NCI-H2107 (cell line): ENCODE results near the gene TBCD.

Source experiments
- DNase-seq: peaks from one replicate; lab custom pipeline; 2025; lab: John Stamatoyannopoulos, UW

Gene TBCD

DNA sequence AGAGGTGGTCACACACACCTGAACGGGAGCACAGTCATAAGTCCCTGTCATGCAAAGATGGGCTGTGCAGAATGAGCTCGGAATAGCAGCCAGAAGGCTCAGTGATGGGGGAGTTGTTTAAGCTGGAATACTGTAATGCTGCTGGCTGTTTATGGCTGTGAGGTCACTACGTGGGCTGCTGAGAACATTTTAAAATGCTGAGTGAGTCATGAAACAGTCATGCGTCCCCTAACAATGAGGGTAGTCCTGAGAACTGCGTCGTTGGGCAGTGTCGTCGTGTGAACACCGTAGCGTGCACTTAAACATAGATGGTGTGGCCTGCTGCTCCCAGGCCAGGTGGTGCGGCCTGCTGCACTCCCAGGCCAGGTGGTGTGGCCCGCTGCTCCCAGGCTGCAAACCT is 39.7 kb downstream of the TBCD start:
- DNase-seq = no peak

DNA sequence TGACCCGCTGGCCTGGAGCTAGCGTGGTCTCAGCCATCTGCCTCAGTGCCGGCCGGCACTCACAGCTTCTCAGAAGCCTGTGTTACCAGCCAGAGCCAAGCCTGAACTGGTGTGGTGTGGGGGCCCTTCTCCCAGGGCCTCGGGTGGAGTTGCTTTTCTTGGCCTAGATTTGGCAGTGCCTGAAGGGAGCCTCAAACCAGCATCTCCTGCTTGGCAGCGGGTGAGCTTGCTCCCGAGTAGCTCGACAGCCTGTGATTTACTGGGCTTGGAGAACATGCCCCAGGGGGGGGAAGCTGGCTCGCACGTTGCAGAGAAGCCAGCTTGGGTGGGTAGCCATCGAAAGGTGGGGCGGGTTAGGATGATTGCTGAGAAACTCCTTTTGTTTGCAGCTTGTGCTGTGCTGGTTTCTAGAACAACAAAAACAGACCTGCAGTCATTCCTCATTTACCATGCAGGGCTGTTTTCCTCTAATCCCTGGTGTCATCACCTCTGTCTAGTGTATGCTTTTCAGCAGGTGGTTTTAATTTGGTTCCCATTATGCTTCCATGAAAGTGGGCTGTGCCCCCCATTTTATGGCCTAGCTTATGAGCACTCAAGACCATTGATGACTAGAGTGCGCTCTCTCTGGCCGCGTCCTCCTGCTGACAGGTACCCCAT is 42.2 kb downstream of the TBCD start:
- no peak for DNase-seq

DNA sequence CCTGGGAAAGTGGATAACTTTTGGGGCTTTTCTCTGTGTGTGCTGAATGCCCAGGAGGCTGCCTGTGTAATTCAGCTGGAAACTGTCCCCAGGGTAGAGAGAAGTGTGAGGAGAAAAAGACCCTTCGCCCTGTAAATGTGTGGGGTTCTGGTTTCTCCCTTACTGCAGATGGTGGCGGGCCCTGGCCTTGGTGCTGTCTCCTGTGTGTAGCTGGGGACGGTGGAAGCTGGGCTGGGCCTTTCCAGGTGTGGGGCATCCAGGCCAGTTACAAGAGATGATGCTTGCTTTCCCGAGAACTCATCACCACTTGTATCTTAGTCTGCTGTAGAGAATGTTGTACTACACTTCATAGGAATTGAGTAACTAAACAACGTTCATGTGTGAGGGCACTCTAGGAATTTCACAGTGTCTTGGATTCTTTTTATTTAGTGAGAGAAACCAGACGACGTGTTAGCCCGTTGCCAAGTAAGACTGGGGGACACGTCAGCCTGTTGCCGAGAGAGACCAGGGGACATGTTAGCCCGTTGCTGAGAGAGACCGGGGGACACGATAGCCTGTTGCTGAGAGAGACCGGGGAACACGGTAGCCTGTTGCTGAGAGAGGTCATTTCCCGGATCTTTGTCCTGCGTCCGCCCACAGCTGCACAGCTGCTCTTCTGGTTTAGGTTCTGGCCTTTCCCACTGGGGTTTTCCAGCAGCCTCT is 43.1 kb downstream of the TBCD start:
- no peak for DNase-seq

DNA sequence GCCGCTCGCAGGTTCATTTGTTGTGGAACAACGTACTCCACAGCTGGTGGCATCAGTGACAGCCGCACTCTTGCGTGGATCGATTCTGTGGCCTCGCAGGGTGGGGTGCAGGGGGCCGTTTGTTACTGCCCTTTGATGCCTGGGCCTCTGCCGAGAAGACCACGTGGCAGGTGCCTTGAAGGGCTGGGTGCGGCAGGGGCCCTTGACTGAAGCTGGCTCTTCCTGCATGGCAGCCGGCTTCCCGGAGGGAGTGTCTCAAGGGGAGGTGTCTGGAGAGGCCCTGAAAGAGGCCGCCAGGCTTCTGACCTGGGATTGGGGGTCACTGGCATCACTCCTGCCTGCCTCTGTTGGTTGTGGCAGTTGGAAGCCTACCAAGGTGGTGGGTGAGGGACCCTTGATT is 43.8 kb downstream of the TBCD start:
- DNase-seq = no peak

DNA sequence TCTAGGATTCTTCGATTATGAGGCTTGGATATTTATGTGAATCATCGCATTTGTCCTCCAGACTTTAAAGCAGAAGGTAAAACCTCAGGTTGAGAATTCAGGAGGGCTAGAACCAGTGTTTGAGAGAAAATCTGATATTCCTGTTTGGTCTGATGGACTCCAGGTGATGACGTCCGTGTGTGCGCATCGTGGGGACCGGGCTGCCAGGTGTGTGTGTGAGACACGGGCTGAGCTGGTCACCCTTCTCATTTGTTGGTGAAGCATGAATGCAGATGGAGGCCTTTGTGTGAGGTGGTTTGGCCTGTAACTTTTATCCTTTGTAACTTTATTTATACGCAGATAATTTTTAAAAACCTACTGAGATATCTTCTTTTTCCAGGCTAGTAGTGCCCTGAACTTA is 45.2 kb downstream of the TBCD start:
- no peak for DNase-seq

DNA sequence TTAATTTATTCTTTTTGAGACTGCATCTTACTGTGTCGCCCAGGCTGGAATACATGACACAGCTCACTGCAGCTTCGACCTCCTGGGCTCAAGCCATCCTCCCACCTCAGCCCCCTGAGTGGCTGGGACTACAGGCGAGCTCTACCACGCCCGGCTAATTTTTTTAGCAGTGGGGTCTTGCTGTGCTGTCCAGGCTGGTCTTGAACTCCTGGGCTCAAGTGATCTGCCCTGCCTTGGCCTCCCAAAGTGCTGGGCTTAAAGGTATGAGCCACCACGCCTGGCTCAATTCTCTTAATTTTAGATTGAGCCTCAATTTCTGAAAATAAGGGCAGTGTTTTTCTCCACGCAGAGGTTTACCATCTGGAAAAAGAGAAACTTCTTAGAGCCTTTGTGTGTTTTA is 46.9 kb downstream of the TBCD start:
- DNase-seq = no peak

DNA sequence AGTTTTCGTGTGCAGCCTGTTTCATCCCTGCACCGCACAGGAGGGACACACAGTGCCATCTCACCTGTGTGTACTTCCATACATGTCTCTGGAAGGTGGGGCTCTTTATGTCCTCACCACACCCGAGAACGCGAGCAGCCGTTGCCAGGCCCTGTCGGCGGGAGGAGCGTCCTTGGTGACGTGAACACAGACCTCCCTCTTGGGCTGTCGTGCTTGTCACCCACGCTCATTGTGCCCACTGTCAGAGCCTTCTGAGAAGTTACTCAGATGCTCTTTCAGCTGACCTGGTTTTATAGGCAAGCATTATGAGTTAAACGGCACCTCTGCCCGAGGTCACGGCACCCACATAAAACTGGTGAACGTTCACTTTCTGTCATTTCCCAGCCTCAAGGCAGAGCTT is 47.7 kb downstream of the TBCD start:
- DNase-seq = no peak

DNA sequence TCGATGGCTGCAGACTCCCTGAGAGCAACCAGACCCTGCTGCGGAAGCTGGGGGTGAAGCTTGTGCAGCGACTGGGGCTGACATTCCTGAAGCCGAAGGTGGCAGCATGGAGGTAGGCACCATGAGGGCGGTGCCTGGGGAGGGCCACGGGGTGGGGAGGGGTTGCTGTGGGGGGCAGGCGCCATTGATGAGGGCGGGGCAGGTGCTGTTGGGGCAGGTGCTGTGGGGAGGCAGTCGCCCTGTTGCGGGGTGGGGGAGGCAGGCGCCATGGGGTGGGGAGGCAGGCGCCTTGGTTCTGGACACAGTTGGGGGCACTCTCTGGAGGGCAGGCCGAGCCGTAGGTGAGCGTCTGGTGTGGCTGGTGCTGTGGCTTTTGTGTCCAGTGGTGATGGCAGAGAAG is 49.0 kb downstream of the TBCD start:
- DNase-seq = no peak

DNA sequence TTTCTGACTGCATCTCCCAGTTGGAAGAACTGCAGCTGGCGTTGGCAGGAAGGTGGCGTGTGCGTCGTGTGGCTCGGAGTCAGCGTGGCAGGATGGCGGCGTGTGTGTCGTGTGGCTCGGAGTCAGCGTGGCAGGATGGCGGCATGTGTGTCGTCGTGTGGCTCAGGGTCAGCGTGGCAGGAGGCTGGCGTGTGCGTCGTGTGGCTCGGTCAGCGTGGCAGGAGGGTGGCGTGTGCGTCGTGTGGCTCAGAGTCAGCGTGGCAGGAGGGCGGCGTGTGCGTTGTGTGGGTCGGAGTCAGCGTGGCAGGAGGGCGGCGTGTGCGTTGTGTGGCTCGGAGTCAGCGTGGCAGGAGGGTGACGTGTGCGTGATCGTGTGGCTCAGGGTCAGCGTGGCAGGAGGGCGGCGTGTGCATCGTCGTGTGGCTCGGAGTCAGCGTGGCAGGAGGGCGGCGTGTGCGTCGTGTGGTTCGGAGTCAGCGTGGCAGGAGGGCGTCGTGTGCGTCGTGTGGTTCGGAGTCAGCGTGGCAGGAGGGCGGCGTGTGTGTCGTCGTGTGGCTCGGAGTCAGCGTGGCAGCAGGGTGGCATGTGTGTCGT is 49.6 kb downstream of the TBCD start:
- no peak for DNase-seq

DNA sequence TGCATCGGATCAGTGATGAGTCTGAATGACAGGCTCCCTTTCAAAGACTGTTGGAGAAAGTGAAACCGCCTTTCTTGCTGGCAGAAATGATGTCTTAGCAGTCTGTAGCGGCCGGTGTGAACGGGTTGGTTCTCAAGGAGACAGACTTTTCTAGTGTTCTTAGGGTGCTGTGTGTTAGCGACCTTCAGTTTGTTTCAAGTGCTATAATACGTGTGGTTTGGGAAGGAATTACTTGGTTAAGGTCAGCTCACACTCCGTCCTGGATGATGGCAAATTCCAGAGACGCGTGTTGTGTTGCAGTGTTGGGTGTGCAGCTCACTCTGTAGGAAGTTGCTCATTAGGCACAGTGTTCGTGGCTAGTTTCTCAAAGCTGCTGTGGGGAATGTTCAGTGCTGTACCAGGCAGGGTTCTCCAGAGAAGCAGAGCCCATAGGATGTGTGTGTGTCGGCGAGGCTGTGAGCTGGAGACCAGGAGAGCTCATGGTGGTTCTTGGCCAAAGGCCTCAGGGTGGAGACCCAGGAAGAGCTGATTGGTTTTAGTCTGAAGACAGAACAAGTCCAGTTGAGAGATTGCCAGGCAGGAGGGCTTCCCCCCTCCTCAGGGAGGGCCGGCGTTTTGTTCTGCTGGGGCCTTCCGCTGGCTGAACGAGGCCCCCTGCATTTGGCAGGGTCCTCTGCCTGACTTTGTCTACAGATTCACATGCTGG is 50.4 kb downstream of the TBCD start:
- DNase-seq = no peak

DNA sequence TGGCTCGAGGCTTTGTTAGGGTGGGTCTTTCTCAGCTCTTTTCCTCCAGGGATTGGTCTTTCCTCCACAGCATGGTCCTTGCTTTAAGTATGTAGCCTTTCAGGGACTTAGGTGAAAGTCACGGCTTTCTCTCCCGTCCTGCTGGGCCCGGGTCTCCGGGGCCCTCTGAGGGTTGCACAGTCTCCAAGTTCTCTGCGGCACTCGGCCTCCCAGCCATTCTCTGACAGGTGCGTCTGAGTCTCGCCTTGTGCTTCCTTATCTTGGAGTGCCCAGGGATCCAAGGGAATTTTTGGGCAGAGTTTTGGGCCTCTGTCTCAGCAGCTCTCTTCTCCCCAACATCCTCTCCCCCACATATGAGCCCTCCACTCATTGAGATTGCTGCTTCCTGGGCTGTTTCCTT is 51.3 kb downstream of the TBCD start:
- DNase-seq = no peak

DNA sequence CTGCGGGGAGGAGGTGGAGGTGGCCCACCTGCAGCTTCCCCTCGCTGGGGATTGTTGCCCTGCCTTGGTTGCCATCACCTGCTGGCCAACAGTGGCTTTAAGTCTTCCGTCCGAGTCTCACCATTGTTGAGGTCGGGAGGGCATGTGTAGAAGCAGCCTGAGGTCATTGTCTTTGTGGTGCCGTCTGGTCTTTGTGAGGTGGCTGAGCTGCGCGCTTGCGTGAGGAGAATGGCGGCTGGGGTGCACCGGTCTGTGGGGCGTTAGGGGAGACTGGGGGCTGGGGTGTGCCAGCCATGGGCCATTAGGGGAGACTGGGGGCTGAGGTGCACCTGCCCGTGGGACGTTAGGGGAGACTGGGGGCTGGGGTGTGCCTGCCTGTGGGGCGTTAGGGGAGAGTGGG is 51.7 kb downstream of the TBCD start:
- no peak for DNase-seq

DNA sequence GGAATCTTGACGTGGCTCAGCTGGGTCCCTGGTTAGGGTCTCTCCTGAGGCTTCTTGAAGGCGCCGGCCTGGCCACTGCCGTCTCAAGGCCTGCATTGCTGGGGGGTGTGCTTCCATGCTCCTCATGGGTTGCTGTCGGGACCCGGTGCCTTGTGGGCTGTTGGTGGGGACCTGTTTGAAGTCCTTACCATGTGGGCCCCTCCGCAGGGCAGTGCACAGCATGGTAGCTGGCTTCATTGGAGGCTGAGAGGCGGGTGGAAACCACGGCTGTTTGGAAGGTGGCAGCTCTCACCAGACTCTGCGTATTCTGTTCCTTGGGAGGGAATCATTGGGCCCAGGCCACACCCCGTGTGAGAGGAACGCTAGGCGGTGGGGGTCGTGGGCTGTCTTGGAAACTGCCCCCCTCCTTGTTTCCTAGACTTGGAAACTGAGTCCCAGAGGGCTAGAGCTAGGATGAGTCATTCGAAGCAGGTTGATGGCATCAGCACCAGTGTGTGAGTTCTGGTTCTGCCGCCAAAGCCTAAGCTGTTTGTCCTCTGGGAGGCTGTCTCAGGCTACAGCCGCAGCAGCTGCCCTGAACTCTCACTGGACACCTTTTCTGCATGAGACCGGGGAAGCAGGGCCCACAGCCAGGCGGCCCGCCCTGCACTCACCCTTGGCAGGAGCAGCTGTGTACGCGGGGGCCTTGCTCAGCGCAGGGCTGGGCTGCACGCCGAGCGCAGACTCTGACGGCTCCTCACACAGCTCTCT is 52.8 kb downstream of the TBCD start:
- no peak for DNase-seq

DNA sequence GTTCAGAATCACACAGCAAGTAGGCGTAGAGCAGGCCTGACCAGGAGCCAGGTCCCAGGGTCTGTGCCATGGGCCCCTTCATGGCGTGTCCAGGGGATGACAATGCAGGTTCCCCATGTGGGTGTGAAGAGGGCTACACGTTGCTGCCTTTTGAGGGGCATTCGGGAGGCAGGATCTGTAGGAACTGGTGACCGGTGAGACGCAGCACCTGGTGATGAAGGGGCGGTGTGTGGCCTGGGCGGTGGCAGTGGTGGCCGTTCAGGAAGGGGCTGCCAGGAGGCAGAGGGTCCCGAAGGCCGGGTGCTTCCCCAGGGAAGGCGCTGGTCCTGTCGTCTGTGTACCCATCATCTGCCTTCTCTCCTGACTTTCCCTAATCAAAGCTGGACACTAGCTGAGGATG is 53.4 kb downstream of the TBCD start:
- no peak for DNase-seq

DNA sequence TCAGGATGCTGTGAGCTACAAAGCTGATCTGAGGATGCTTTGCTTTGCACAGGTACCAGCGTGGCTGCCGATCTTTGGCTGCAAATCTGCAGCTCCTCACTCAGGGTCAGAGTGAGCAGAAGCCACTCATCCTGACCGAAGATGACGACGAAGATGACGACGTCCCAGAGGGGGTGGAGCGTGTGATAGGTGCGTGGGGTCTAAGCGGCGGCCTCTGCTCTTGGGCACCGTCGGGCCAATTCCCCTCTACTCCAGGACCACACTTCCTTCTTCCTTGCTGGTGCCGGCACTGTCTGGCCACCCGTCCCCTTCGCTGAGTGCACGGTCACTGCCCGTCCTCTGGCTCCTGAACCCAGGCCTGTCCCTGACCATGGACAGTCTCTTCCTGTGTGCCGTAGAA is 54.0 kb downstream of the TBCD start:
- no peak for DNase-seq

DNA sequence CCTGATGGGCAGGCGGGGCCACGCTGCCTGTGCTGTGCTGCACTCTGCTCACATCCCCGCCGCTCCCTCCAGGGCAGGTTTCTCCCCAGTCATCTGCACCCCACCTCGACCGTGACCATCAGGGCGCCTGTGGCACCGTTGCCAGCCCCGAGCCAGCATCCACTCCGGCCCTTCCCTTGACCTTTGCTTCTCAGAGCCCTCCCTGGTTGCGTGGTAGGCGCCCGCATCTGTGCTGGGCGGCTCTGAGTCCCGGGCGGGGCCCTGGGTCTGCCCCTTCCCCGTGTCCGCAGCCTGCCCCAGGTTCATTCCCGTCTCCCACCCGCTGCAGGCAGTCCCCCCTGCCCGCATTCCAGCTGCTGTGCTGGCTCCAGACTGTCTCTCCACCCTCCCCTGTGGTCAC is 54.8 kb downstream of the TBCD start:
- DNase-seq = no peak

DNA sequence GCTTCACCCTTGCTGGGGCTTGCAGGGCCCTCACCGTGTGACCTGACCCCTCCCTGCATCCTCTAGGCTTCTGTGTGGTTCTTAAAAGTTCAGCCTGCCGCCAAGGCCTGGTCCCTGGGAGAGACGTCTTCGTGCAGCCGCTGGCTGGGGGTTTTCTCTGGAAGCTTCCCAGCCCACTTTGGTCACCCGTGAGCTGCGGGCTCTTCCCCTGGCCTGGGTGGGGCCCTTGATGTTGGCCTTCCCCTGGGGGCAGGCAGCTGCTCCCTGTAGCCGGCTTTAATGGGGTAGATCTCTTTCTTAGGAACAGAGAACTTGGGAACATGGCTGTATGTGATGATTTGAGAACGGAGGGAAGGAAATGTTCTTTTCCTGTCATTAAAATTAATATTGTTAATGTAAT is 55.2 kb downstream of the TBCD start:
- DNase-seq = no peak

DNA sequence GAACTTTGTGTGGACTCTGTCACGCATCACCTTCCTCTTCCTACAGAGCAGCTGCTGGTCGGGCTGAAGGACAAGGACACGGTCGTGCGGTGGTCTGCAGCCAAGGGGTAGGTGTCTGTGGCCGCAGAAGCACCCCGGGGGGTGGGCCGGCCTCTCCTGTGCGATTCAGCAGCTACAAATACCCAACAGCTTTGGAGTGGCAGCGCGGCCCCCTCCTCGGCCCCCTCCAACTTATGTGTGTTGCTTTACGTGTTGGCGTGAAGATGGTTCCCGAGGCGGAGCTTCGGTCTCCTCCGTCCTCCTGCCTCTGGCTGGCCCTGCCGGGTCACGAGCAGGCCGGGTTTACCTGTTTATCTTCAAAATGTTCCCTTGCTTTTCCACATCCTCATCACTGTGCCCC is 55.7 kb downstream of the TBCD start:
- no peak for DNase-seq

DNA sequence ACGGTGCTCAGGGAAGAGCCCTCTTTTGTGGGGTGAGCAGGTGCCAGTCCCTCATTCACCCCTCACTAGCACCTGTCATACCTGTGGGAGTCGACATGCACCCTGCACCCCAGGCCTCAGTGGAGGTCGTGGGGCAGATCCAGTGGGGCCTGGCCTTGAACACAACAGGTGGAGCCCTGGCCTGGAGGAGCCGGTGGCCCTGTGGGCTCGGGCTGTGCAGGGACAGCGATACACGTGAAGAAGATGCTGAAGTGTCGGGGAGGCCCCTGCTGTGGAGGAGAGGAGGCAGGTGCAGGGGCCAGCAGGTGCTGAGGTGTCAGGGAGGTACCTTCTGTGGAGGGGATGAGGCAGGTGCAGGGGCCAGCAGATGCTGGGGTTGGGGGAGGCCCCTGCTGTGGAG is 56.1 kb downstream of the TBCD start:
- DNase-seq = no peak

DNA sequence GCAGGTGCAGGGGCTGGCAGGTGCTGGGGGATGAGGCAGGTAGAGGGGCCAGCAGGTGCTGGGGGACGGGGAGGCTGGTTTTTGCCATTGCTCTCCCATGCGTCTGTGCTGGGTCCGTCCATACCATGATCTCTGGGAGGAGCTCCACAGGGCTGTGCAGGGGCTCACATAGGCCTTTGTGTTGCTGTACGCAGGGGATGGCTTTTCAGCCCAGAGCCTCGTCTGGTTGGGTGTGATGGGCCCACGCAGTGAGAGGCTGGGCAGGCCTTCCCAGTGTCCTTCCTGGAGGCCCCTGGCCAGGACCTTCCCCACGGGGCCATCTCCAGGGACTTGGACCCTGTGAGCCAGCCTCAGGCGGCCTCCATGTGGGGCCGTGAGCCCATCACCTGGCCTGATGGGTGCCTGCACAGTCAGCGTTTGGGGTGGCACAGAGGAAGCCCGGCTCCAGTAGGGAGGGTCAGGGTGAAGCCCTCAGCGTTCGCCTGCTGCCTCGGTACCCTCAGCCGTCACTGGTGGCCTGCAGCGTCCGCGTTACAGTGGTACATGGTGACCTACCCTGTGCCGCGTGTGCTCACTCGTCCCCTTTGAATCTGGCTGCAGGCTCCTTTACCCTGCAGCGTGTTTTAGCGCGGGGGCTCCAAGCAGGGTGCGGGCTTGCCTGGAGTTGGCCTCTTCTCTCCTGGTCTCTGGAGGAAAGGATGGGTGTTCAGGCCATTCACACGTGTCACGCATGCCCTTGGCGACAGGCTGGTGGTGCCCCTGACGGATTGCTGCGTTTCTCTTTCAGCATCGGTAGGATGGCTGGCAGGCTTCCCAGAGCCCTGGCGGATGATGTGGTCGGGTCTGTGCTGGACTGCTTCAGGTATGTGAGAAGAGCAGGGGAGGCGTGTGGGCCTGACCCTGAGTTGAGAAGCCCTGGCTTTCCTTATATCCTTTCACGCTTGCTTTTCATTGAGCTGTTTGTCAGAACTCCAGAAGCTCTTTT is 57.3 kb downstream of the TBCD start:
- no peak for DNase-seq
